Astrocyte (in vitro differentiated cells and primary cell): ENCODE data around the gene XYLT1. TPM values are rescaled to one million over a fixed set of nuclear protein-coding genes. Genes with fewer than 3 reads are reported as not detected.
"Not testable (repeated sequence)": the region's sequence is repeated elsewhere in the genome, so short reads cannot be mapped to it uniquely, and the experiment has no call there.

Source experiments
- DNase-seq: peaks from one replicate; pipeline ENCODE4 v3.0.0-alpha.2; 2010; ENCODE audit warnings: low read depth
- FAIRE-seq: peaks from 2 replicates; lab custom pipeline; 2011; peaks lifted over from hg19 to GRCh38; lab: Jason Lieb, UNC
- H2AFZ ChIP-seq: 2 replicates; pipeline ENCODE4 v1.6.0; 2012; ENCODE audit warnings: low read depth, low read length, inconsistent platforms
- H3K27ac ChIP-seq: 2 replicates; pipeline ENCODE4 v1.5.1; 2011; ENCODE audit warnings: low read depth, low read length, inconsistent platforms
- H3K27me3 ChIP-seq: 2 replicates; pipeline ENCODE4 v1.6.0; 2011; ENCODE audit warnings: low read length, inconsistent platforms; ENCODE audit not compliant: insufficient read depth
- H3K36me3 ChIP-seq: 2 replicates; pipeline ENCODE4 v1.5.1; 2011; ENCODE audit warnings: low read length, inconsistent platforms; ENCODE audit not compliant: insufficient read depth
- H3K4me1 ChIP-seq: 2 replicates; pipeline ENCODE4 v1.5.1; 2011; ENCODE audit warnings: low read length, inconsistent platforms; ENCODE audit not compliant: insufficient read depth
- H3K4me2 ChIP-seq: 2 replicates; pipeline ENCODE4 v1.6.0; 2012; ENCODE audit warnings: low read length, inconsistent platforms
- H3K4me3 ChIP-seq: 2 replicates; pipeline ENCODE4 v1.5.1; 2011; ENCODE audit warnings: low read depth, mild to moderate bottlenecking, low read length, inconsistent platforms; ENCODE audit not compliant: insufficient read depth
- H3K79me2 ChIP-seq: 2 replicates; pipeline ENCODE4 v1.6.0; 2012; ENCODE audit warnings: mild to moderate bottlenecking, low read length, inconsistent platforms; ENCODE audit not compliant: insufficient read depth
- H3K9ac ChIP-seq: 2 replicates; pipeline ENCODE4 v1.6.0; 2012; ENCODE audit warnings: mild to moderate bottlenecking, low read length, inconsistent platforms
- H3K9me3 ChIP-seq: 2 replicates; pipeline ENCODE4 v1.5.1; 2012; ENCODE audit warnings: low read depth, mild to moderate bottlenecking, low read length, inconsistent platforms; ENCODE audit not compliant: insufficient read depth
- H4K20me1 ChIP-seq: 2 replicates; pipeline ENCODE4 v1.6.0; 2012; ENCODE audit warnings: low read length, inconsistent platforms; ENCODE audit not compliant: insufficient read depth
- H3K27ac Mint-ChIP-seq: one replicate; pipeline ENCODE4 v1.8.0; 2021; ENCODE audit warnings: mild to moderate bottlenecking, mixed read lengths; ENCODE audit not compliant: unreplicated experiment
- H3K27me3 Mint-ChIP-seq: one replicate; pipeline ENCODE4 v1.8.0; 2021; ENCODE audit warnings: low read depth, mixed read lengths; ENCODE audit not compliant: unreplicated experiment
- H3K36me3 Mint-ChIP-seq: one replicate; pipeline ENCODE4 v1.8.0; 2021; ENCODE audit warnings: low read depth, mixed read lengths; ENCODE audit not compliant: unreplicated experiment
- H3K4me1 Mint-ChIP-seq: one replicate; pipeline ENCODE4 v1.8.0; 2021; ENCODE audit warnings: low read depth, mixed read lengths; ENCODE audit not compliant: unreplicated experiment
- H3K4me3 Mint-ChIP-seq: one replicate; pipeline ENCODE4 v1.8.0; 2021; ENCODE audit warnings: mild to moderate bottlenecking, moderate library complexity, mixed read lengths; ENCODE audit not compliant: unreplicated experiment
- H3K9me3 Mint-ChIP-seq: one replicate; pipeline ENCODE4 v1.8.0; 2021; ENCODE audit warnings: mild to moderate bottlenecking, mixed read lengths; ENCODE audit not compliant: unreplicated experiment
- EZH2 ChIP-seq: IDR thresholded peaks from 2 replicates; pipeline ENCODE4 v1.6.1; 2012; ENCODE audit warnings: mild to moderate bottlenecking, low read length, inconsistent platforms; ENCODE audit not compliant: insufficient read depth
- total RNA-seq: library from RNA; stranded (reverse); gene quantifications from 2 replicates; pipeline ENCODE4 v1.2.1, GENCODE V29; 2021
- TF ChIP-seq, protein P1 (sequence below): IDR thresholded peaks from 2 replicates; pipeline ENCODE4 v1.5.1; 2011; ENCODE audit warnings: low read depth, mild to moderate bottlenecking, inconsistent platforms, low read length, moderate library complexity; ENCODE audit not compliant: insufficient read depth

Gene XYLT1
- total RNA-seq, 1 donor from 2014 or later, result 22.9 TPM

DNA sequence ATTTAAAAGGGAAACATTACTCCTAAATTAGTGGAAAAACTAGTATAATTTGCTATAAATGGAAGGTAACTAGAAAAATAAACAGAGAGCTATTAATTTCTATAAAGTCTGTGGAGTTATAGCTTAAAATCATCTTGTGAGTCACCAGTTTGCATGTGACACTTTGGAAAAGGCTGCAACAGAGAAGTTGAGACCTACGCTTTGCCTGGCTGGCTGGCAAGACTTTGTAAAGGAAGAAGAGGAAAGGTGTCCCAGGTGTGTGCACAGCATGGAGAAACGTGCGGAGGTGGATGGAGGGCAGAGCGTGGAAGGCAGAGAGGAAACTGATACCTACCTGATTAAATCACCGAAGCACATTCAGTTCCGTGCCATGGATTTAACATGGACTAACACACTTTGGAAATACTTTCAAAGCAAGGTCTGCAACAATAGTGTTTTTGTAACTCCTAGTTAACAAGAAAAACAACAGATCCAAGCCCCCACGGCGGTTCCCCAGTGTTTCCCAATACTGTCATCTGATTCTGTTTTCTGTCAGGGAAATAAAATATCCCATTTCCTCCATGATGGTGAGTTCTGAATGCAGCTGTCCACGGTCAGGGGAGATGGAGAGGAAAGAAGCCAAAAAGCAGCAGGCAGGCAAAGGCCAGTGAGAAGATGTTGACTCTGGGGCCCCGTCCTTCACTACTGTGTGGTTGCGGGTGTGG is 134.8 kb downstream of the XYLT1 start:
- H3K79me2 ChIP-seq, result peaks cover 33% of the 10 kb centered on the region
- H3K27me3 ChIP-seq, result no peaks in the 10 kb centered on the region
- H3K27ac ChIP-seq, result no peak overlapping the region
- H3K9ac ChIP-seq, result no peak overlapping the region
- H3K9me3 ChIP-seq, result no peaks in the 10 kb centered on the region
- FAIRE-seq (no peak), DNase-seq (no peak)
- Mint-ChIP-seq H3K4me1 (peaks cover 23% of the 10 kb centered on the region), H3K9me3 (no peaks in the 10 kb centered on the region), H3K27ac (no peak overlapping the region), H3K4me3 (no peak overlapping the region), H3K27me3 (no peaks in the 10 kb centered on the region), H3K36me3 (peaks cover 3% of the 10 kb centered on the region)
- H3K4me3 ChIP-seq, result no peak overlapping the region
- no peak overlapping the region for H3K4me2 ChIP-seq
- no peak for TF ChIP-seq EZH2
- TF ChIP-seq, protein P1, sequence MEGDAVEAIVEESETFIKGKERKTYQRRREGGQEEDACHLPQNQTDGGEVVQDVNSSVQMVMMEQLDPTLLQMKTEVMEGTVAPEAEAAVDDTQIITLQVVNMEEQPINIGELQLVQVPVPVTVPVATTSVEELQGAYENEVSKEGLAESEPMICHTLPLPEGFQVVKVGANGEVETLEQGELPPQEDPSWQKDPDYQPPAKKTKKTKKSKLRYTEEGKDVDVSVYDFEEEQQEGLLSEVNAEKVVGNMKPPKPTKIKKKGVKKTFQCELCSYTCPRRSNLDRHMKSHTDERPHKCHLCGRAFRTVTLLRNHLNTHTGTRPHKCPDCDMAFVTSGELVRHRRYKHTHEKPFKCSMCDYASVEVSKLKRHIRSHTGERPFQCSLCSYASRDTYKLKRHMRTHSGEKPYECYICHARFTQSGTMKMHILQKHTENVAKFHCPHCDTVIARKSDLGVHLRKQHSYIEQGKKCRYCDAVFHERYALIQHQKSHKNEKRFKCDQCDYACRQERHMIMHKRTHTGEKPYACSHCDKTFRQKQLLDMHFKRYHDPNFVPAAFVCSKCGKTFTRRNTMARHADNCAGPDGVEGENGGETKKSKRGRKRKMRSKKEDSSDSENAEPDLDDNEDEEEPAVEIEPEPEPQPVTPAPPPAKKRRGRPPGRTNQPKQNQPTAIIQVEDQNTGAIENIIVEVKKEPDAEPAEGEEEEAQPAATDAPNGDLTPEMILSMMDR, result no peak
- peaks cover 88% of the 10 kb centered on the region for H4K20me1 ChIP-seq
- no peak overlapping the region for H2AFZ ChIP-seq
- no peaks in the 10 kb centered on the region for H3K36me3 ChIP-seq
- H3K4me1 ChIP-seq, result peaks cover 11% of the 10 kb centered on the region

- not testable (repeated sequence) for H3K4me3 ChIP-seq, H3K9me3 Mint-ChIP-seq, H2AFZ ChIP-seq, H3K4me2 ChIP-seq, H3K4me3 Mint-ChIP-seq, H3K27me3 Mint-ChIP-seq, FAIRE-seq, H3K9ac ChIP-seq, H3K9me3 ChIP-seq, H3K27ac ChIP-seq, H3K36me3 Mint-ChIP-seq, H3K27ac Mint-ChIP-seq, H3K4me1 ChIP-seq, DNase-seq, H3K27me3 ChIP-seq, H3K36me3 ChIP-seq
- Histone ChIP-seq H4K20me1 (peaks cover 87% of the 10 kb centered on the region), H3K79me2 (peaks cover 33% of the 10 kb centered on the region)
- peaks cover 18% of the 10 kb centered on the region for H3K4me1 Mint-ChIP-seq
Observed at GRCh38 chr16:17335406-17335805, 135.4 kb downstream of the XYLT1 start.

DNA sequence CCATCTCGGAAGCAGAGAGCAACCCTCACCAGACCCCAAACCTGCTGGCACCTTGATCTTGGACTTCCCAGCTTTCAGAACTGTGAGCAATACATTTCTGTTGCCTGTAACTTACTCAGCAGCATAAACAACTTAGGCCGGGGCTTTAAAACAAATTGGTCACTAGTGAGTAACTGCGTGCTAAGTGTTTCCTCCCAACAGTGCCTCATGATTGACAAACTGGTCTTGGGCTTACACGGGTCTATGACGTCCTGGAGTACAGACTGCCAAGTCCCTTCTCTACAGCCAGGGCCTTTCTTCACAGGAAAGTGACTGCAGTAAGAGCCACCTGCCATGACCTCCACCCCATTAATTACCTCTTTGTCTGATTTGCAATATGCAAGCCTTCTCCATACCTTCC is 136.7 kb downstream of the XYLT1 start:
- Histone ChIP-seq H3K36me3 (no peaks in the 10 kb centered on the region), H2AFZ (no peak overlapping the region), H3K27ac (no peak overlapping the region), H3K4me3 (no peak overlapping the region), H3K79me2 (peaks cover 30% of the 10 kb centered on the region), H3K9ac (no peak overlapping the region), H3K4me1 (peaks cover 4% of the 10 kb centered on the region), H3K27me3 (no peaks in the 10 kb centered on the region), H3K9me3 (no peaks in the 10 kb centered on the region), H4K20me1 (peaks cover 89% of the 10 kb centered on the region), H3K4me2 (no peak overlapping the region)
- no peaks in the 10 kb centered on the region for H3K9me3 Mint-ChIP-seq
- no peak for TF ChIP-seq EZH2
- TF ChIP-seq, protein P1, result no peak
- H3K4me1 Mint-ChIP-seq, result peaks cover 10% of the 10 kb centered on the region
- H3K4me3 Mint-ChIP-seq, result no peak overlapping the region
- peaks cover 3% of the 10 kb centered on the region for H3K36me3 Mint-ChIP-seq
- DNase-seq, result peak; percentile 87
- H3K27ac Mint-ChIP-seq, result no peak overlapping the region
- H3K27me3 Mint-ChIP-seq, result no peaks in the 10 kb centered on the region
- no peak for FAIRE-seq
